Endothelial cell of umbilical vein (primary cell): ENCODE results near the gene GLI3.

Source experiments
- CTCF ChIP-seq, 2 donors: IDR thresholded peaks; 1 replicate in 1 of 2; 2 replicates in 1 of 2; pipeline ENCODE4 v1.5.1; 2011; ENCODE audit warnings: low read length in 2 of 2, mild to moderate bottlenecking in 2 of 2, moderate library complexity in 2 of 2, control low read depth in 1 of 2, inconsistent platforms in 1 of 2, low read depth in 1 of 2; ENCODE audit not compliant: insufficient read depth in 1 of 2; ENCODE audit errors: extremely low read depth in 1 of 2
- EZH2 ChIP-seq: IDR thresholded peaks from 2 replicates; pipeline ENCODE4 v1.6.1; 2012; ENCODE audit warnings: borderline replicate concordance, low read depth, mild to moderate bottlenecking, moderate library complexity, low read length, inconsistent platforms; ENCODE audit not compliant: severe bottlenecking
- FOS ChIP-seq: IDR thresholded peaks from 2 replicates; pipeline ENCODE4 v1.6.1; 2011; ENCODE audit warnings: mild to moderate bottlenecking, low read length, moderate library complexity, borderline replicate concordance; ENCODE audit not compliant: insufficient read depth
- JUN ChIP-seq: IDR thresholded peaks from 2 replicates; pipeline ENCODE4 v1.6.1; 2011; ENCODE audit warnings: borderline replicate concordance, low read depth; ENCODE audit not compliant: insufficient read length, insufficient read depth
- MYC ChIP-seq: IDR thresholded peaks from one replicate; pipeline ENCODE4 v1.6.1; 2011; ENCODE audit warnings: mild to moderate bottlenecking, low read depth, low read length
- POLR2A ChIP-seq: IDR thresholded peaks from 2 replicates; pipeline ENCODE4 v1.6.1; 2012; ENCODE audit warnings: low read depth, mild to moderate bottlenecking, control low read depth, low read length
- POLR2AphosphoS5 ChIP-seq: IDR thresholded peaks from 2 replicates; pipeline ENCODE4 v1.6.1; 2012; ENCODE audit warnings: low read depth, mild to moderate bottlenecking, control low read depth, low read length, moderate library complexity; ENCODE audit not compliant: insufficient read depth
- TF ChIP-seq, protein P1 (sequence below): IDR thresholded peaks from 2 replicates; pipeline ENCODE4 v1.6.1; 2011; ENCODE audit not compliant: insufficient read depth, insufficient read length

DNA sequence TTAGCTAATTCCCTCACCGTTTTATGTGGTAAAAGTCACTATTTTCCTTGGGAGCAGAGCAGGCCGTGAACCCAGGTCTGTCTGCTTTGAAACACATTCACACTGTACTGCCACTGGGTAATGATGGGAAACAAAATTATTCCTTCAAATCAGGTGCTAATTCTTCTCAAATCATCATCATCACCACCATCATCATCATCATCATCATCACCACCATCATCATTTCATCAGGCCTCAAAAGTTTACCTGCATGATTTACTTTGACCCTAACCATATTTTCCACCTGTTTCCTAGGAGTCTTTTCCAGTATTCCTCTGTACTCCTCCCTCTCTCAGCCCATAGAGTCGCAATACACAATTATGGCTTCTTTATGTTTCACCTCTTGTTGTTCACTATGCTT, 220.5 kb downstream of the GLI3 start:
- TF ChIP-seq POLR2AphosphoS5, result no peak
- no peak for TF ChIP-seq EZH2
- TF ChIP-seq POLR2A, result no peak
- no peak for TF ChIP-seq CTCF (IDR thresholded peaks at IDR 0.05; ENCODE audit: extremely low read depth in 1 of 2, insufficient read depth in 1 of 2, low read depth in 1 of 2, low read length in 2 of 2)
- TF ChIP-seq, protein P1, sequence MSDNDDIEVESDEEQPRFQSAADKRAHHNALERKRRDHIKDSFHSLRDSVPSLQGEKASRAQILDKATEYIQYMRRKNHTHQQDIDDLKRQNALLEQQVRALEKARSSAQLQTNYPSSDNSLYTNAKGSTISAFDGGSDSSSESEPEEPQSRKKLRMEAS, result no peak
- no peak for TF ChIP-seq JUN
- TF ChIP-seq MYC, result no peak
- TF ChIP-seq FOS, result no peak
